MM.1S (cell line): ENCODE results near the gene FAM187B.
A peak's percentile ranks its signal among the peaks of the same experiment; 100 is the strongest.

Experiments
- EZH2 ChIP-seq: fragments of 300-600 bp; sonication (generic); optimal IDR thresholded peaks from 2 replicates; pipeline ENCODE3; 2017; ENCODE audit warnings: low read depth, mild to moderate bottlenecking, antibody characterized with exemption, low read length, mixed read lengths
- TF ChIP-seq, protein P1 (sequence below): fragments of 300-600 bp; sonication (generic); IDR thresholded peaks from 2 replicates; pipeline ENCODE4 v1.5.1; 2016; ENCODE audit warnings: antibody characterized with exemption, low read length, mixed read lengths

DNA sequence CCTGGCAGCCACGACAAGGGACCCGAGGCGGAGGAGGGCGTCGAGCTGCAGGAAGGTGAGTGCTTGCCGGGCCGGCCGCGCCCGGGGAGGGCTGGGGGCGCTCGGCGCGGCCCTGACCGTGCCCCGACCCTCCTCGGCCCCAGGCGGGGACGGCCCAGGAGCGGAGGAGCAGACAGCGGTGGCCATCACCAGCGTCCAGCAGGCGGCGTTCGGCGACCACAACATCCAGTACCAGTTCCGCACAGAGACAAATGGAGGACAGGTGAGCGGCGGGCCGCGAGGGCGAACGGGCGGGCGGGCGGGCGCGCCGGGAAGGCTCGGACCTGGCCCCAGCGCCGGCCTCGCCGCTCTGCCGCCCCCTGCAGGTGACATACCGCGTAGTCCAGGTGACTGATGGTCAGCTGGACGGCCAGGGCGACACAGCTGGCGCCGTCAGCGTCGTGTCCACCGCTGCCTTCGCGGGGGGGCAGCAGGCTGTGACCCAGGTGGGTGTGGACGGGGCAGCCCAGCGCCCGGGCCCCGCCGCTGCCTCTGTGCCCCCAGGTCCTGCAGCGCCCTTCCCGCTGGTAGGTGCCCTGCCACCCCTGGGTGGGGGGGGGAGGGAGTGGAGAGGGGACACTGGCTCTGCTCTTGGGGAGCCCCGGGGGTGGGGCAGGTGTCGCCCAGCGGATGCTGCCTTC lies 41.0 kb upstream of the FAM187B start:
- TF ChIP-seq, protein P1, sequence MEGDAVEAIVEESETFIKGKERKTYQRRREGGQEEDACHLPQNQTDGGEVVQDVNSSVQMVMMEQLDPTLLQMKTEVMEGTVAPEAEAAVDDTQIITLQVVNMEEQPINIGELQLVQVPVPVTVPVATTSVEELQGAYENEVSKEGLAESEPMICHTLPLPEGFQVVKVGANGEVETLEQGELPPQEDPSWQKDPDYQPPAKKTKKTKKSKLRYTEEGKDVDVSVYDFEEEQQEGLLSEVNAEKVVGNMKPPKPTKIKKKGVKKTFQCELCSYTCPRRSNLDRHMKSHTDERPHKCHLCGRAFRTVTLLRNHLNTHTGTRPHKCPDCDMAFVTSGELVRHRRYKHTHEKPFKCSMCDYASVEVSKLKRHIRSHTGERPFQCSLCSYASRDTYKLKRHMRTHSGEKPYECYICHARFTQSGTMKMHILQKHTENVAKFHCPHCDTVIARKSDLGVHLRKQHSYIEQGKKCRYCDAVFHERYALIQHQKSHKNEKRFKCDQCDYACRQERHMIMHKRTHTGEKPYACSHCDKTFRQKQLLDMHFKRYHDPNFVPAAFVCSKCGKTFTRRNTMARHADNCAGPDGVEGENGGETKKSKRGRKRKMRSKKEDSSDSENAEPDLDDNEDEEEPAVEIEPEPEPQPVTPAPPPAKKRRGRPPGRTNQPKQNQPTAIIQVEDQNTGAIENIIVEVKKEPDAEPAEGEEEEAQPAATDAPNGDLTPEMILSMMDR, result peak; percentile 50
- TF ChIP-seq EZH2, result no peak
